Measurements from ENCODE around the gene LAIR2. TPM values are rescaled to one million over a fixed set of nuclear protein-coding genes. Genes with fewer than 3 reads are reported as not detected.

LAIR2 gene
- total RNA-seq, 1 donor from 2014 or later: not detected

DNA sequence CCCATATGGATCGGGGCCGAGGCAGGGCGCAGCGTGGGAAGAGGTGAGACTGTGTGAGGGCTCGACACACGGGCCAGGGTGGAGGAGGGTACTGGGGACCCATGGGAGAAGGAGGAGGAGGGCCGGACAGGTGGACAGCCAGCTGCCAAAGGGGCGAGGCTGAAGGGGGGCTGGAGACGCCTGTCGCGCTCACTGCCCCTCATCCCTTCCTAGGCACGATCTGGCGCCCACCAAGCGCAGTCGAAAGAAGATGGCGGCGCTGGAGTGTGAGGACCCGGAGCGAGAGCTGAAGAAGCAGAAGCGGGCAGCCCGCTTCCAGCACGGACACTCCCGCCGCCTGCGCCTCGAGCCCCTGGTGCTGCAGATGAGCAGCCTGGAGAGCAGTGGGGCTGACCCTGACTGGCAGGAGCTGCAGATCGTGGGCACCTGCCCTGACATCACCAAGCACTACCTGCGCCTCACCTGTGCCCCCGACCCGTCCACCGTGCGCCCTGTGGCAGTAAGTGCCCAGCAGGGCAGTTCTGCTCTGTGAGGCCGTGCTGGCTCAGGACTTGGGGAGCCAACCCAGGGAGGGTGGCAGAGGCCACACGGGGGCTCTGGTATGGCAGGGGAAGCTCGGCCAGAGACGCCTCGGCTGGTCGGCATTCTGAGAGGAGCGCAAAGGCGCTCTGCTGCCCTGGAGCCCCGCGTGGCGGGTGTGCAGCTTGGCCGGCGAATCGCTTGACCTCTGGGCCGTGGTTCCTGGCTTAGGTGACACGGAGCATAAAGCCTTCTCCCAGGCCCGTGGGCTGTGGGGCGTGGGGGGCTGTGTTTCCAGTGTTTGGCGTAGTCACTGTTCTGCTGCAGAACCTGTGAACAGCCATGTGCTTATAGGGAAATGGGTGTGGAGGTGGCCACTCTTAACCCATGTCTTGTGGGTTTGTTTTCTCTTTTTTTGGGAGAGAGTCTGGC, 45.9 kb upstream of the LAIR2 start:
- no peaks in the 10 kb centered on the region for H3K27me3 ChIP-seq (ENCODE audit: low read depth)
- H3K36me3 ChIP-seq: peaks cover 100% of the 10 kb centered on the region
- H3K4me1 ChIP-seq: peaks cover 51% of the 10 kb centered on the region
- H3K4me3 ChIP-seq: no peak overlapping the region
- DNase-seq: no peak
- H3K27ac ChIP-seq (replicated peaks): no peak overlapping the region
- no peaks in the 10 kb centered on the region for H3K9me3 ChIP-seq (replicated peaks)
- intact Hi-C loops (cut with micrococcal nuclease): no loop called here
- TF ChIP-seq, protein P1, sequence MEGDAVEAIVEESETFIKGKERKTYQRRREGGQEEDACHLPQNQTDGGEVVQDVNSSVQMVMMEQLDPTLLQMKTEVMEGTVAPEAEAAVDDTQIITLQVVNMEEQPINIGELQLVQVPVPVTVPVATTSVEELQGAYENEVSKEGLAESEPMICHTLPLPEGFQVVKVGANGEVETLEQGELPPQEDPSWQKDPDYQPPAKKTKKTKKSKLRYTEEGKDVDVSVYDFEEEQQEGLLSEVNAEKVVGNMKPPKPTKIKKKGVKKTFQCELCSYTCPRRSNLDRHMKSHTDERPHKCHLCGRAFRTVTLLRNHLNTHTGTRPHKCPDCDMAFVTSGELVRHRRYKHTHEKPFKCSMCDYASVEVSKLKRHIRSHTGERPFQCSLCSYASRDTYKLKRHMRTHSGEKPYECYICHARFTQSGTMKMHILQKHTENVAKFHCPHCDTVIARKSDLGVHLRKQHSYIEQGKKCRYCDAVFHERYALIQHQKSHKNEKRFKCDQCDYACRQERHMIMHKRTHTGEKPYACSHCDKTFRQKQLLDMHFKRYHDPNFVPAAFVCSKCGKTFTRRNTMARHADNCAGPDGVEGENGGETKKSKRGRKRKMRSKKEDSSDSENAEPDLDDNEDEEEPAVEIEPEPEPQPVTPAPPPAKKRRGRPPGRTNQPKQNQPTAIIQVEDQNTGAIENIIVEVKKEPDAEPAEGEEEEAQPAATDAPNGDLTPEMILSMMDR (IDR thresholded peaks at IDR 0.05; ENCODE audit: borderline replicate concordance): no peak

DNA sequence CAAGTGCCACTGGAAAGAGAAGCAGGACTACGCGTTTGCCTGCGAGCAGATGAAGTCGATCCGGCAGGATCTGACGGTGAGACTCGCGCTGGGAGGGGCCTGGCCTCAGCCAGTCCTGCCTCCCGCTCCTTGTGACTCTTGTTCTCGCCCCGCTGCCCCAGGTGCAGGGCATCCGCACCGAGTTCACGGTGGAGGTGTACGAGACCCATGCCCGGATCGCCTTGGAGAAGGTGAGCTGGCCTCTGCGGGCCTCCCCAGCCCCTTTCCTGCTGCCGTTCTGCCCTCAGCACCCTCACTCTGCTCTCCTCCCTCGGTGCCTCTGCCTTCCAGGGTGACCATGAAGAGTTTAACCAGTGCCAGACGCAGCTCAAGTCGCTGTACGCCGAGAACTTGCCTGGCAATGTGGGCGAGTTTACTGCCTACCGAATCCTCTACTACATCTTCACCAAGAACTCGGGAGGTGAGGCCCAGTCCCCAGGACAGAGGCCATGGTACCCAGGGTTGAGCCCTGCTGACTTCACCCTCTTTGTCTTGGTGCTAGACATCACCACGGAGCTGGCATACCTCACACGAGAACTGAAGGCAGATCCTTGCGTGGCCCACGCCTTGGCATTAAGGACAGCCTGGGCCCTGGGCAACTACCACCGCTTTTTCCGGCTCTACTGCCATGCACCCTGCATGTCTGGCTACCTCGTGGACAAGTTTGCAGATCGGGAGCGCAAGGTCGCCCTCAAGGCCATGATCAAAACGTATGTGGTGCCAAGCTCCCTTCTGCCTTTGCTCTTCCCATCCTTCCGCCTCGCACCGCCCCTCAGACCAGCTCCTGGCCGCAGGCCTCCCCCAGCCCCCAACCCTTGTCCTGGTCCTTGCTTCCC, 44.6 kb upstream of the LAIR2 start:
- H3K4me1 ChIP-seq: peaks cover 51% of the 10 kb centered on the region
- no peaks in the 10 kb centered on the region for H3K9me3 ChIP-seq (replicated peaks)
- DNase-seq: no peak
- H3K27me3 ChIP-seq (ENCODE audit: low read depth): no peaks in the 10 kb centered on the region
- intact Hi-C loops (cut with micrococcal nuclease): no loop called here
- H3K36me3 ChIP-seq: peaks cover 94% of the 10 kb centered on the region
- H3K4me3 ChIP-seq: no peak overlapping the region
- no peak overlapping the region for H3K27ac ChIP-seq (replicated peaks)
- TF ChIP-seq, protein P1 (IDR thresholded peaks at IDR 0.05; ENCODE audit: borderline replicate concordance): no peak

GRCh38 chr19:54458648-54459281, 43.9 kb upstream of the LAIR2 start:
- Histone ChIP-seq H3K9me3 (replicated peaks) (no peaks in the 10 kb centered on the region), H3K27me3 (ENCODE audit: low read depth) (no peaks in the 10 kb centered on the region), H3K4me3 (no peak overlapping the region), H3K36me3 (peaks cover 86% of the 10 kb centered on the region), H3K27ac (replicated peaks) (no peak overlapping the region), H3K4me1 (peaks cover 52% of the 10 kb centered on the region)
- intact Hi-C loops (cut with micrococcal nuclease): no loop called here
- TF ChIP-seq, protein P1 (IDR thresholded peaks at IDR 0.05; ENCODE audit: borderline replicate concordance): no peak
- DNase-seq: no peak

GRCh38 chr19:54459282-54460229, 43.1 kb upstream of the LAIR2 start:
- intact Hi-C loops (cut with micrococcal nuclease): no loop called here
- no peak for DNase-seq

More at GRCh38 chr19:54459282-54460229, 43.1 kb upstream of the LAIR2 start:
- no peak overlapping the region for H3K4me3 ChIP-seq
- TF ChIP-seq, protein P1 (IDR thresholded peaks at IDR 0.05; ENCODE audit: borderline replicate concordance): no peak
- no peaks in the 10 kb centered on the region for H3K9me3 ChIP-seq (replicated peaks)
- H3K27ac ChIP-seq (replicated peaks): no peak overlapping the region
- H3K27me3 ChIP-seq (ENCODE audit: low read depth): no peaks in the 10 kb centered on the region
- peaks cover 78% of the 10 kb centered on the region for H3K36me3 ChIP-seq
- H3K4me1 ChIP-seq: peaks cover 59% of the 10 kb centered on the region

Data from left ventricle myocardium inferior (tissue), 1 donor.